ENCODE results near the gene PDE1A. TPM values are rescaled to one million over a fixed set of nuclear protein-coding genes. Genes with fewer than 3 reads are reported as not detected.

PDE1A gene
- total RNA-seq, 1 donor from 2014 or later = 27.8 TPM

GRCh38 chr2:182163878-182164277, 263.0 kb downstream of the PDE1A start:
- H3K4me1 Mint-ChIP-seq = no peaks in the 10 kb centered on the region
- H3K27me3 Mint-ChIP-seq (ENCODE audit: low read depth) = no peaks in the 10 kb centered on the region
- no peak for DNase-seq (ENCODE audit: low read depth, low spot score)
- H3K9me3 Mint-ChIP-seq = no peaks in the 10 kb centered on the region
- H3K27ac Mint-ChIP-seq (ENCODE audit: unreplicated experiment) = no peak overlapping the region
- H3K4me3 Mint-ChIP-seq = no peak overlapping the region
- no peaks in the 10 kb centered on the region for H3K36me3 Mint-ChIP-seq (ENCODE audit: low read depth)
- TF ChIP-seq CTCF (conservative IDR thresholded peaks at IDR 0.05) = no peak

GRCh38 chr2:182148344-182148743, 278.5 kb downstream of the PDE1A start:
- Mint-ChIP-seq H3K4me1 (no peaks in the 10 kb centered on the region), H3K27ac (ENCODE audit: unreplicated experiment) (no peak overlapping the region), H3K27me3 (ENCODE audit: low read depth) (no peaks in the 10 kb centered on the region), H3K9me3 (no peaks in the 10 kb centered on the region), H3K4me3 (no peak overlapping the region), H3K36me3 (ENCODE audit: low read depth) (peaks cover 2% of the 10 kb centered on the region)
- DNase-seq (ENCODE audit: low read depth, low spot score) = no peak
- TF ChIP-seq CTCF (conservative IDR thresholded peaks at IDR 0.05) = no peak

- Mint-ChIP-seq H3K27ac (ENCODE audit: unreplicated experiment) (no peak overlapping the region), H3K4me3 (no peak overlapping the region), H3K27me3 (ENCODE audit: low read depth) (no peaks in the 10 kb centered on the region), H3K4me1 (peaks cover 3% of the 10 kb centered on the region), H3K36me3 (ENCODE audit: low read depth) (peaks cover 2% of the 10 kb centered on the region), H3K9me3 (no peaks in the 10 kb centered on the region)
- no peak for TF ChIP-seq CTCF (conservative IDR thresholded peaks at IDR 0.05)
- no peak for DNase-seq (ENCODE audit: low read depth, low spot score)
Observed at GRCh38 chr2:182144776-182145165, 282.1 kb downstream of the PDE1A start.

- no peak for DNase-seq (ENCODE audit: low read depth, low spot score)
- peaks cover 2% of the 10 kb centered on the region for H3K36me3 Mint-ChIP-seq (ENCODE audit: low read depth)
- no peak overlapping the region for H3K4me3 Mint-ChIP-seq
- no peak for TF ChIP-seq CTCF (conservative IDR thresholded peaks at IDR 0.05)
- H3K4me1 Mint-ChIP-seq = peaks cover 3% of the 10 kb centered on the region
- no peaks in the 10 kb centered on the region for H3K9me3 Mint-ChIP-seq
- no peaks in the 10 kb centered on the region for H3K27me3 Mint-ChIP-seq (ENCODE audit: low read depth)
- no peak overlapping the region for H3K27ac Mint-ChIP-seq (ENCODE audit: unreplicated experiment)
Observed at GRCh38 chr2:182144041-182144775, 282.6 kb downstream of the PDE1A start.

- no peak for DNase-seq (ENCODE audit: low read depth, low spot score)
- Mint-ChIP-seq H3K9me3 (no peaks in the 10 kb centered on the region), H3K27me3 (ENCODE audit: low read depth) (no peaks in the 10 kb centered on the region), H3K4me1 (peaks cover 3% of the 10 kb centered on the region), H3K36me3 (ENCODE audit: low read depth) (peaks cover 2% of the 10 kb centered on the region), H3K4me3 (no peak overlapping the region), H3K27ac (ENCODE audit: unreplicated experiment) (no peak overlapping the region)
- TF ChIP-seq CTCF (conservative IDR thresholded peaks at IDR 0.05) = no peak
Observed at GRCh38 chr2:182142062-182142461, 284.8 kb downstream of the PDE1A start.

Data from neural crest cell (in vitro differentiated cells).